ENCODE data around the gene CDIP1.

CDIP1 gene

DNA sequence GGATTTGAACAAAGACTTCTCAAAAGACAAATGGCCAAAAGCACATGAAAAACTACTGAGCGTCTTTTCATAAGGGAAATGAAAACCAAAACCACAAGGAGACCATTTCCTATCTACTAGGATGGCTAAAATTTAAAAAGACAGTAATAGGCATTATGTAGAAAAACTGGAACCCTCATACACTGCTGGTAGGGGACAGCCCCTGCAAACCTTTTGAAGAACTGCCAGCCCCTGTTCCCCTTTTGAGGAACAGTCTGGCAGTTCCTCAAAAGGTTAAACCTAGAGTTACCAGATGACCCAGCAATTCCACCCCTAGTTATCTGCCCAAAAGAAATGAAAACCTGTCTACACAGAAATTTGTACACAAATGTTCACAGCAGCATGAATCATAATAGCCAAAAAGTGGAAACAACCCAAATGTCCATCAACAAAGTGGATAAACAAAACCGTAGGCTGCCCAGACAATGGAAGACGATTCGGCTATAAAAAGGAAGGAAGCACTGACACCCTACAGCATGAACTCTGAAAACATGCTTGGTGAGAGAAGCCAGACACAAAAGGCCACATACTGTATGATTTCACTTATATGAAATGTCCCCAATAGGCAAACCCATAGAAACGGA is 22.9 kb downstream of the CDIP1 start:
- H3K4me3 ChIP-seq (ENCODE audit: low read depth, low read length): no peak overlapping the region

DNA sequence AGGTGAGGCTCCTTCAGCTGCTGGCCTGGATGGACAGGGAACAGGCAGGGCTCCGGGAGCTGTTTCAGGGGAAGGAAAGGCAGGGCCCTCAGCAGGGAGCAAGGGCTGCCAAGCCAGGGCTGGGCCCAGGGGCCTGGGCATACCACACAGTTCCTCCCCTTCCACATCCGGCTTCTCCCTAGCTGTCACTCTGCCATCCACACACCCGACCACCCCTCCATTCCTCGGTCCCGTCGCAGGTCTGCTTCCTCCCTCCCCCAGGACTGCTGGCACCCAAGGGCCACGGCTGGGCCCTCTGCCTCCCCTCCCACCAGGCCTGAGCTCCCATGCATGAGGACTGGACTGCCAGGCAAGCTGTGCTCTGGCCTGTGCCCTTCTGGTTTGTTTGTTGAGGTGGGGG is 24.0 kb downstream of the CDIP1 start:
- H3K4me3 ChIP-seq (ENCODE audit: low read depth, low read length): no peak overlapping the region

DNA sequence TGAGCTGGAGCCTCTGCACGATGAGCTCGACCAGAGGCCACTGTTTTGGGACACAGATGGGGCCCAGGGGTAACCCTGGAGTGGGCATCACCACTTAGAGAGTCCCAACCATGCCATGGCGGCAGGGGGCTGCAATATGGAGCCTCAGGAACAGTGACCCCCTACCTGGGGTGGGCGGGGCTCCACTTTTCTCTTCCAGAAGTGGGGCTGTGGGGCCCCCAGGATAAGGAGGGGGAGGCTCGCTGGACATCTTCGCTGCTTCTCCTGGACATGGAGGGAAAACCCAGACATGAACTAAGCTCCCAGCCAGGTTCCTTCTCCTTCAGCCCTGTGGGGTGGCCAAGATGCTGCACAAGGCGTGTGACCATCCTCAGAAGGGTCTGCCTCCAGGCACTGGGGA is 24.7 kb downstream of the CDIP1 start:
- no peak overlapping the region for H3K4me3 ChIP-seq (ENCODE audit: low read depth, low read length)

DNA sequence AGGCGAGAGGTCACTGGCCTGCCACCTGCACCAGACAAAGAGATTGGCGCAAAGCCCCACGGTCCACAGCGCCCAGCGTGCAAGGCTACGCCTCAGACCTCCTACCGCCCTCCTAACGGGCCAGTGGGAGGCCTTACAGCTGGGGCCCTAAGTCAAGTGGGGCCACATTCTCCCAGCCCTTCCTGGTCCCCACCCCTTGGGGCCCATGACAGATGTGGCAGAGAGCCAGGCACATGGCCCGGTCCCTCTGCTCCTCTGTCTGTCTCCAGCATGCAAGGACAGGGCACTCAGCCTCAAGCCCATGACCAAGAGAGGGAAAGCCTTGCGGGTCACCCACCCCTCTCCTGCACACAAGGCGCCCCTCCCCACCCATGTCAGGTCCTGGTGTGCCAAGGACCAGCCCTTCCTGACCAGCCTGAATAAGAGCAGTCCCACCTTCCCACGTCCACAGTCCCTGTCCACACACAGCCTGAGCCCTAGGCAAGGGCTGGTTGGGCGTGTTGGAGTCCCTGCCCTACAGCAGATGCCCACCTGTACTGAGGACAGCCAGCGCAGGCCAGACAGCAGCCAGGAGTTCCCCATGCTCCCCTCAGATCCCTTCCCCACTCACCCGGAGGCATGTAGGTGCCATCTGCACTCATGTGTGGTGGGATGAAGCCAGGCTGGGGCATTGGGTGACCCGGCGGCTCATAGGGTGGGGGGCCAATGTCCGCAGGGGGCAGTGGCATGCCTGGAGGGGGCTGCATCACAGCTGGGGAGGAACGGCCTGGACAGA is 25.3 kb downstream of the CDIP1 start:
- no peak overlapping the region for H3K4me3 ChIP-seq (ENCODE audit: low read depth, low read length)

DNA sequence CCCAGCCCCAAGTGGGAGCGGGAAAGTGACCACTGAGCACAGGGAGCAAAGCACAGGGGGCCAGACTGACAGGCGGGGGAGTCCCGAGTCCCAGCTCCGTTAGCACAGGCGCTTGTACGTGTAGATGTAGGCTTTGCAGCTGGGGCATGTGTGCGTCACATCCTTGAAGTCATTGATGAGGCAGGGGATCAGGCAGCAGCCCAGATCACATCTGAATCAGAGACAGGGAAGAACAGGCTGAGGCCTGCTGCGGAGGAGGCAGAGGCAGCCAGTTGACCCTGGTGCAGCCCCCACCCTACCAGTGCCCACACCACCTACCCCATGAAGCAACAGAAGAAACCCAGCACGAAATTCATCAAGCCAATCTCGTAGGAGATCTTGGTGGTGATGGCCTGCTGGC is 26.1 kb downstream of the CDIP1 start:
- H3K4me3 ChIP-seq (ENCODE audit: low read depth, low read length): no peak overlapping the region

DNA sequence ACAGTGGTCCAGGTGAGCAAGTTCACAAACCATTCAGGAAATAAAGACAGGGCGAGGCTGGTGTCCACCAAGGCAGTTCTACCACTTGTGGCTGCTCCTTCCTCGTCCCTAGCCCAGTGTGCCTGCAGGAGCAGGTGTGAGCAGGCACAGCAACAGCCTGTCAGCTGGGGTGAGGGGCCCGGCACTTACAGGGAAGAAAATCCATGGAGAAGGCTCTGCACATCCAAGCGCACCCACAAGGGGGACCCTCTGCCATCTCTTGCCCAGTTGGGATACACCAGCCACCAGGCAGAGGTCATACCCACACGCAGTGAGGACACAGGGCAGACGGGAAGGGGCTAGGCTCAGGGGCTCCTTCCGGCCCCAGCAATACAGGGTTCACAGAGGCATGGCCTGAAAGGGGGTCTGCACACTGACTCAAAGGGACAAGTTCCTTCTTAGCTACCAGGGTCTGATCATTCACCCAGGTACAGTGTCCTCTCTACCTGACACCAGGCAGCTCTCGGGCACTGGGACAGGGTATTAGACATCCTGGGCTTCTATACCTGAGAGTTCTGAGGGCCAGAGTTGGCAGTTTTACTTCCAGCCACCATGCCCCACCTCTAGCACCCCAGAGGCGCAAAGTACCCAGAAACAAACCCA is 27.0 kb downstream of the CDIP1 start:
- no peak overlapping the region for H3K4me3 ChIP-seq (ENCODE audit: low read depth, low read length)

DNA sequence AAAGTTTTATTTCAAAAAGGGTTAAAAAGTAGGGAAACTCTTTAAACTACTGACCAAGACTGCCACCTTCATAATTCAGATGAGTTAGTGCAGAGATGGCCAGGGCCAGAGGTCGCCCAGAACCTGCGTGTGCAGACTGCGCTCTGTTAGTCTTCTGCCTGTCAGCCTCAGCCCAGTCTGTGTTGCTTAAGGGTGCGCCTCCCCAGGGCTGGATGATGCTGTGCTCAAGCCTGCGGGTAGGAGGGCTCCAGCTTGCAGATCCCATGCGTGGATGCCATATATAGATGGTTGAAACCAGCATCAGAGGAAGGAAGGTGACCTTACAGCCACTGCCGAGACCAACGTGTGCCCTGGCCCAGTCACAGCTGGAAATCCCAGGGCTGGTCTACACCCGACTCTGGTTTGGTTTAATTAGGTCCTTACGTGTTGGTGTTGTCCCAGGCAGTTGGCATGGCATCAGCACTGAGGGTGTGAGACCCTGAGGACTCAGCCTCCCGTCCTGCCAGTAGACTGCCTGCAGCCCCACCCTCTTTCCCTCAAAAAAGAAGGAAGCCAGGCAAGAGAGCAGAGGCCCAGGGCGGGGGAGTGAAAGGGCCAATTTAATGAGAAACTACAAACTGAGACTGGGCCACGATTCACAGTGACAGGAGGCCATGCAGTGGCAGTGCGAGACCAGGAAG is 27.7 kb downstream of the CDIP1 start:
- no peak overlapping the region for H3K4me3 ChIP-seq (ENCODE audit: low read depth, low read length)

DNA sequence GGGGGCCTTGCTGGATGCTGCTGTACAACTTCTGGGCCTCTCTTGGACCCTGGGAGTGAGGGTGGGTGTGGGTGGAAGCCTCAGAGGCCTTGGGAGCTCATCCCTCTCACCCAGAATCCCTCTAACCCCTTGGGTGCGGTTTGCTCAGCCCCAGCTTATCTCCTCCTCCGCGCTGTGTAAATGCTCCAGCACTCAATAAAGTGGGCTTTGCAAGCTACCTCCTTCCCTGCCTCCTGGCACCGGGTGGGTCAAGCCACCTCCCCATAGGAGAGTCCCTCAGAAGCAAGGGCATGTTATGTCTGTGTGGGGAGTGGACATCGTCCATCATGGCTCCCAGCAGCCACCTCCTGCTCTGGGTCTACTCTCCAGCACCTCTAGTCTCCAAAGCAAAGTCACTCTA is 28.4 kb downstream of the CDIP1 start:
- no peak overlapping the region for H3K4me3 ChIP-seq (ENCODE audit: low read depth, low read length)

DNA sequence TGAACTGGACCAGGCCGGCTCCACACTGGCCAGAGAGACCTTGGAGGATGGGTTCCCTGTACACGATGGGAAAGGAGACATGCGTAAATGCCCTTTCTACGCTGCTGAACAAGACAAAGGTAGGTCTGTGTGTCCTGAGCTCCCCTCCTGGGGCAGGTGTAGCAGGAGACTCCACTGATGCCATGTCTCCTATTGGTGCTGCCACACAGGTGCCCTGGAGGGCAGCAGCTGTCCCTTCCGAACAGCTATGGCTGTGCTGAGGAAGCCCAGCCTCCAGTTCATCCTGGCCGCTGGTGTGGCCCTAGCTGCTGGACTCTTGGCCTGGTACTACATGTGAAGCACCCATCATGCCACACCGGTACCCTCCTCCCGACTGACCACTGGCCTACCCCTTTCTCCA is 29.2 kb downstream of the CDIP1 start:
- no peak overlapping the region for H3K4me3 ChIP-seq (ENCODE audit: low read depth, low read length)

DNA sequence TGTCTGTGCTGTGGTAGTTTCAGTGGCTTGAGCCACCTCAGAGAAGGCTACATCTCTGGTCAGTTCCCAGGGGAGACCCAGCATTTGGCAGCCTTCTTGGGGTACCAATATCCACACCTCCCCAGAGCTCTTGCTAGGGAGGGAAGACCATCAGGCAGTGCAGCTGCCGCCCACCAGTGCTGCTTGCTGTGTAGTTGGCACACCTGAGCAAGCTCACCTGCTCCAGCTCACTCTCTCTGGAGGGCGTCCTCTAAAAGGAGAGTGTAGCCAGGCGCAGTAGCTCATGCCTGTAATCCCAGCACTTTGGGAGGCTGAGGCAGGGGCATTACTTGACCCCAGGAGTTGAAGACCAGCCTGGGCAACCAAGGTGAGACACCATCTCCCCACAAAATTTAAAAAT is 29.8 kb downstream of the CDIP1 start:
- no peak overlapping the region for H3K4me3 ChIP-seq (ENCODE audit: low read depth, low read length)

DNA sequence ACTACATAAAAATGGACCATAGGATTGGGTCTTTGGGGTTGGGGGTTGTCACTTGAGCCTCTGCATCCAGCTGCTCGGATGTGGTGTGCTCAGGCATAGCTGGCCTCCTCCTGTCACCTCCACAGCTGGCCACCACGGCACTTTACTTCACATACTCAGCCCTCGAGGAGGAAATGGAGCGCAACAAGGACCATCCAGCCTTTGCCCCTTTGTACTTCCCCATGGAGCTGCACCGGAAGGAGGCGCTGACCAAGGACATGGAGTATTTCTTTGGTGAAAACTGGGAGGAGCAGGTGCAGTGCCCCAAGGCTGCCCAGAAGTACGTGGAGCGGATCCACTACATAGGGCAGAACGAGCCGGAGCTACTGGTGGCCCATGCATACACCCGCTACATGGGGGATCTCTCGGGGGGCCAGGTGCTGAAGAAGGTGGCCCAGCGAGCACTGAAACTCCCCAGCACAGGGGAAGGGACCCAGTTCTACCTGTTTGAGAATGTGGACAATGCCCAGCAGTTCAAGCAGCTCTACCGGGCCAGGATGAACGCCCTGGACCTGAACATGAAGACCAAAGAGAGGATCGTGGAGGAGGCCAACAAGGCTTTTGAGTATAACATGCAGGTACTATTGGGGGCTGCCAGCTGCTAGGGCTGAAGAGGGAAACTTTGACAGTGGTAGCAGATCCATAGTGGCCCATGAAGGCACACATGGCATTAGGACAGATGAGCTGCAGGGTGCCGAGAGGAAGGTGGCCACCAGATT is 30.8 kb downstream of the CDIP1 start:
- H3K4me3 ChIP-seq (ENCODE audit: low read depth, low read length): no peak overlapping the region

DNA sequence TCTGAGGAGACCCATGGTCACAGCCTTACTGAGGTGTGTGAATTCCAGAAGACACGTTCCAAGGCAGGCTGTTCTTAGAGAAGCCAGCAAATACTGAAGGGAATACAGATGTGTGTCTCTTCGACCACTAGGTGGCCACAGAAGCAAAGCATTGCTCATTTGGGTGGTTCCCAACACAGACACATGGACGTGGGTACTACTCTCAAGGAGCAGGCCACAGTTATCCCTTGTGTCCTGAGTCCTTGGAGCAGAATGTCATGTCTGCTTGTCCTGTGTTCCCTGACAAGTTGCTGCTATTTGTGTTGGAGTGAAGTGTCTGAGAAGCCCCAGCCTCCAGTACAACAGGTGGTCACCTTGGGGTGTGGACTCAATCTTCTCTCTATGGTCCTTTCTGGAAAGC is 32.1 kb downstream of the CDIP1 start:
- H3K4me3 ChIP-seq (ENCODE audit: low read depth, low read length): no peak overlapping the region

DNA sequence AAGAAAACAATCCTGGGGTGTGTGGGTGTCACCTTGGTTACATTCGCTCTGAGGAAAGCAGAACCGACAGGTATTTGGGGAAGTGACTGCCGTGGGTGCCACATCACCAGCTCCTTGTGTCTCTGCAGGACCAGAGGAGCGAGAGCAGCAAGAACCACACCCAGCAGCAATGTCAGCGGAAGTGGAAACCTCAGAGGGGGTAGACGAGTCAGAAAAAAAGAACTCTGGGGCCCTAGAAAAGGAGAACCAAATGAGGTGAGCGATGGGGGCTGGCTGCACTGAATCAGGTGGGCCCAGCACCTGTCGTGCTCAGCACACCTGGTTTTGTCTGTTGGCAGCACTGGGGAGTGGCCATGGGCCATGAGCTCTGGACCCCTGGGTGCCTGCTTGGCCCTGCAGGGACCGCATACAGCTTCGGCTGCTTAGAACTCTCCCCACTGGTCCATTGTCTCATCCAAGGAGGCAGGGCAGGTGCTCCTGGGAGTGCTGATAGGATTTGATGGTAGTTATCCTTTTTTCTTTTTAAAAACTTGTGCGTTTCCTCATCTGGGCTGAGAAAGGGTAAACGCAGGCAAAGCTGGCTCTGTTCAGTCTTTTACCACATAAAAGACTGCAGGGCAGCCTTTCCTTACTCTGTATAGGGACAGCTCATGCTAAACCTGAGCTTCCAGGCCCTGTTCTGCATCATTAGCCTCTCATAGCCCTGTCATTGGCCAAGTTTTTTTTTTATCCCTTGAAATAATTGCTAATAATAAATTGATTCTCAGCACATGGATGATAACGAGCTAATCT is 33.0 kb downstream of the CDIP1 start:
- H3K4me3 ChIP-seq (ENCODE audit: low read depth, low read length): no peak overlapping the region

DNA sequence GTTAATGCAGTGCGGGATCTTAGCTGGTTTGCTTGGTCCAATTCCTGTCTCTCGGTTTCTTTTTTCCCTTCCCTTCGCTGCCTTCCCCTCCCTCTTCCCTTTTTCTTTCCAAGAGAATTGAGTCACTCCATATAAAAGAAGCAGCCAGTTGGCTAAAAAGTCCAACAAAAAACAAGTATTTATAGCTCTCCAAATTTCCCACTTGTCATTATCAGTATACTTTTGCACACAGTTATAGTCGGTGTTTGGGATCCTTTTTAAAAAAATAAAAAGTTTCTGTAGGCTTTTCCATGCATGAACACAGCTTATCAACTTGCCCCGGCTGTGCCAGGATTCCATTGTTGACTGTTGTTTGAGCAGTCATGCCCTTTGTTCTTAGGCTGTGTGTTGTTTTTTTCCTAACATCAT is 37.5 kb downstream of the CDIP1 start:
- no peak overlapping the region for H3K4me3 ChIP-seq (ENCODE audit: low read depth, low read length)

DNA sequence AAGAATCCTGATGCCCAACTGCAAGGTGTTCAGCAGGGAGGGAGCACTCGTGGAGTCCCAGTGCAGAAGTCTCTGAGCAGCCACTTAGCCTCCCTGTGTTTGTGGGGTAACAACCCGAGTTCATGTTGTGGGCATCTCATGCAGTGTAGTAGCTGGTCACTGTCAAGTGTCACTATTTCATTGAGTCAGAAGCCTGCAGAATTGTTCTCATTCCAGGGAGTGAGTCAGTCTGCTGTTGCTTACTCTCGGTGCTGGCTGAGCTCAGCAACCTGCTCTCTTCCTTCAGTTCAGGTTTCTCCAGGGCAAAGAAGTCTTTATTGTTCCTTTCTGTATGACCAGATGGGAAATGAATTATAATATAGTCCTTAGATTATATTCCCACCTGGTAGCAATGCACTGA is 38.3 kb downstream of the CDIP1 start:
- H3K4me3 ChIP-seq (ENCODE audit: low read depth, low read length): no peak overlapping the region

DNA sequence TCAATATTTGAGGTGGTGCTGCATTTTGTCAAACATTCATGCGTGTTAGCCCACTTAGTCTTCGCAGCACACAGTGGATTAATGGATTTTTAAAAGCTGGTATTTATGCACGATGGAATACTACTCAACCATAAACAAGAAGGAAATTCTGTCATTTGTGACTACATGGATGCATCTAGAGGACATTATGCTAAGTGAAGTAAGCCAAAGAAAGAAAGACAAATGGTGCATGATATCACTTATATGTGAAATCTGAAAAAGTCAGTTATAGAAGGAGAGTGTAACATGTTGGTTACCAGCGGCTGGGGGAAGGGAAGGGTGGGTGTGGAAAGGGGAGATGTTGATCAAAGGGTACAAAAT is 39.4 kb downstream of the CDIP1 start:
- no peak overlapping the region for H3K4me3 ChIP-seq (ENCODE audit: low read depth, low read length)

DNA sequence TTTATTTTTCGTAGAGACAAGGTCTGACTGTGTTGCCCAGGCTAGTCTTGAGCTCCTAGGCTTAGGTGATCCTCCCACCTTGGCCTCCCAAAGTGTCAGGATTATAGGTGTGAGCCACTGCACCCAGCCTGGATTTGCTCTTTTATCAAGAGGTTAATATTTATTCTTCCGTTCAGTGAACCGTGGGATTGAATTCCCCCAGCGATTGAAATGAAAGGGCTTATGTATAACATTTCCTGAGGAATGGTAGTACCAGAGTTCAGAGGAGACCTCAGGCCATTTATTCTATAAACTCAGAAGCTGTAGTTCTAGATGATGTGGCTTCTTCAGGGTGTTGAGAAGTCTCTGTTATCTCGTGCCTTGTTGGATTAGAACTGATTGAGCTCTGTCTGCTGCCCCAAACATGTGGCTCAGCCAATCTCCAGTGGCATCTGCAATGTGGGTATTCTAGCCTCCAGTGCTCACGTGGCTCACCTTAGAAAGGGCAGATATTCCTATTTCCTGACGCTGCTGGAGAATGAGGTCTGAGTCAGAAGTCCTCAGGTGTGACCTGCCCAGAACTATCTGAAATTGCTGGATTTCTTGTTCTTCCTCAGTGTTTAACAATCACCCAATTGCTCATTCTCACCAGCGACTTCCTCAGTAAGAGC is 39.9 kb downstream of the CDIP1 start:
- no peak overlapping the region for H3K4me3 ChIP-seq (ENCODE audit: low read depth, low read length)

DNA sequence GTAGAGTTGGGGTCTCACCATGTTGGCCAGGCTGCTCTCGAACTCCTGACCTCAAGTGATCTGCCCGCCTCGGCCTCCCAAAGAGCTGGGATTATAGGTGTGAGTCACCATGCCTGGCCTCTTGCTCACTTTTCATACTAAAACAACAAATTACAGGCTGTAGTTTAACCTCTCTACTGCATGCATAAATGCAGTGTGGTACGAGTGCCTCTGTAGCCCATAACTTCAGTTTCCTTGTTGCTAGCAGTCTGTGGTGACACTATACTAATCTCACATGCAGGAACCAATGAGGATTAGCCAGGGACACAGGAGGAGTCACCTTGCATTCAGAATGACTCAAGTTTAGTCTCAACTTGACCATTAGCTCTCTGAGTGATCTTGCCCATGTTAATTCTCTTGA is 42.3 kb downstream of the CDIP1 start:
- H3K4me3 ChIP-seq (ENCODE audit: low read depth, low read length): no peak overlapping the region

DNA sequence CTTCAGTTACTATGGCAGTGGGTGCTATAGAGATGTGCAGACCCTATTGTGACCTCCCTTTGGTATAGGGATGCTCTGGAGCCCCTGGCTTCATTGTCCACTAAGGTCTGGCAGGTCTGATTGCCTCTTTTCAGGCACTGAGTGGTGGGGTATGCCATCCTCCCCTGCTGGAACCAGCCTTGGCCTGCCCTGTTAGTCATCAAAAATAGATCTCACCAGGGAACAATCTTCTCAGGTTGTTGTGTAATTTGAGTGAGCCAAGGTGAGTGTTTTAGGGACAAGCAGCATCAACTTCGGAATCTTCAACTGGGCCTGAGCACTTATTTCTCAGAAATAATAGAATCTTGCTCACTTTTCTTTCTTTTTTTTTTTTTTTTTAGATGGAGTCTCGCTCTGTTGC is 42.8 kb downstream of the CDIP1 start:
- H3K4me3 ChIP-seq (ENCODE audit: low read depth, low read length): no peak overlapping the region
